Endothelial cell of umbilical vein (primary cell): ENCODE data around the gene MAPK11. TPM values are rescaled to one million over a fixed set of nuclear protein-coding genes. Genes with fewer than 3 reads are reported as not detected.

Source experiments
- BruUV-seq: library from RNA; stranded (reverse); fragments of 400-500 nt; replicated peaks from 2 replicates; lab custom pipeline; 2021; lab: Mats Ljungman, UMichigan
- CTCF ChIA-PET: fragments of 300-600, 350-600 bp; sonication (Branson Sonifier 250); formaldehyde crosslinking; loops from one replicate; lab custom pipeline; 2021; ENCODE audit warnings: antibody characterized with exemption, inconsistent platforms; lab: Charles Lee
- POLR2A ChIA-PET: fragments of 300-600, 350-600 bp; sonication (Branson Sonifier 250); formaldehyde crosslinking; loops from one replicate; lab custom pipeline; 2021; ENCODE audit warnings: antibody characterized with exemption, inconsistent platforms; lab: Charles Lee
- DNase-seq: peaks from one replicate; pipeline ENCODE4 v3.0.0-alpha.2; 2011; ENCODE audit warnings: low read depth, low spot score
- FAIRE-seq: peaks from 2 replicates; lab custom pipeline; 2011; peaks lifted over from hg19 to GRCh38; lab: Jason Lieb, UNC
- H2AFZ ChIP-seq: 2 replicates; pipeline ENCODE4 v1.6.0; 2012; ENCODE audit warnings: low read depth, low read length, control low read depth, inconsistent platforms
- H3K27ac ChIP-seq: 2 replicates; pipeline ENCODE4 v1.5.1; 2011; ENCODE audit warnings: low read depth, mild to moderate bottlenecking, control low read depth, low read length, moderate library complexity; ENCODE audit not compliant: insufficient read depth
- H3K27me3 ChIP-seq, 2 experiments: 2 replicates each; pipeline versions ENCODE4 v1.6.0 to v1.6.1; 2011; ENCODE audit warnings: low read length in 2 of 2, mixed read lengths in 1 of 2; ENCODE audit not compliant: control insufficient read depth in 2 of 2, insufficient read depth in 2 of 2
- H3K36me3 ChIP-seq, 2 experiments: 2 replicates in 1 of 2; 3 replicates in 1 of 2; pipeline ENCODE4 v1.5.1; 2011; ENCODE audit warnings: low read length in 2 of 2, mild to moderate bottlenecking in 1 of 2, moderate library complexity in 1 of 2; ENCODE audit not compliant: control insufficient read depth in 2 of 2, insufficient read depth in 2 of 2; ENCODE audit errors: extremely low read depth in 1 of 2
- H3K4me1 ChIP-seq: 3 replicates; pipeline ENCODE4 v1.5.1; 2011; ENCODE audit warnings: mild to moderate bottlenecking, low read length; ENCODE audit not compliant: control insufficient read depth, insufficient read depth; ENCODE audit errors: extremely low read depth
- H3K4me2 ChIP-seq: 2 replicates; pipeline ENCODE4 v1.6.1; 2011; ENCODE audit warnings: low read length, control low read depth, mixed read lengths; ENCODE audit not compliant: insufficient read depth
- H3K4me3 ChIP-seq, 3 experiments: fragments of 200-600 bp in 1 of 3; sonication (generic), shearing (Covaris generic) in 1 of 3; replicated peaks in 1 of 3; 2 replicates each; pipeline ENCODE4 v1.5.1; 2011 to 2016; ENCODE audit warnings: control low read depth in 3 of 3, low read length in 3 of 3, mild to moderate bottlenecking in 2 of 3, inconsistent platforms in 1 of 3, low read depth in 1 of 3, moderate library complexity in 1 of 3; ENCODE audit not compliant: insufficient read depth in 1 of 3
- H3K79me2 ChIP-seq: 2 replicates; pipeline ENCODE4 v1.6.0; 2012; ENCODE audit warnings: low read length, inconsistent platforms; ENCODE audit not compliant: control insufficient read depth, insufficient read depth
- H3K9ac ChIP-seq: replicated peaks from 2 replicates; pipeline ENCODE3; 2011; ENCODE audit warnings: low read length, control low read depth; ENCODE audit not compliant: insufficient read depth; ENCODE audit errors: extremely low read depth
- H3K9me1 ChIP-seq: replicated peaks from 3 replicates; pipeline ENCODE4 v1.6.0; 2011; ENCODE audit warnings: mild to moderate bottlenecking, low read length; ENCODE audit not compliant: control insufficient read depth, insufficient read depth; ENCODE audit errors: extremely low read depth
- H3K9me3 ChIP-seq: replicated peaks from 2 replicates; pipeline ENCODE4 v1.5.1; 2012; ENCODE audit warnings: low read length, inconsistent platforms; ENCODE audit not compliant: control insufficient read depth, insufficient read depth
- H4K20me1 ChIP-seq: replicated peaks from 2 replicates; pipeline ENCODE3; 2011; ENCODE audit warnings: mild to moderate bottlenecking, low read length; ENCODE audit not compliant: control insufficient read depth, insufficient read depth; ENCODE audit errors: extremely low read depth
- EZH2 ChIP-seq: IDR thresholded peaks from 2 replicates; pipeline ENCODE4 v1.6.1; 2012; ENCODE audit warnings: borderline replicate concordance, low read depth, mild to moderate bottlenecking, moderate library complexity, low read length, inconsistent platforms; ENCODE audit not compliant: severe bottlenecking
- FOS ChIP-seq: IDR thresholded peaks from 2 replicates; pipeline ENCODE4 v1.6.1; 2011; ENCODE audit warnings: mild to moderate bottlenecking, low read length, moderate library complexity, borderline replicate concordance; ENCODE audit not compliant: insufficient read depth
- GATA2 ChIP-seq: IDR thresholded peaks from 2 replicates; pipeline ENCODE4 v1.7.0; 2011; ENCODE audit warnings: low read depth, mild to moderate bottlenecking, moderate library complexity, mixed read lengths, low read length; ENCODE audit not compliant: insufficient read length, insufficient read depth
- JUN ChIP-seq: IDR thresholded peaks from 2 replicates; pipeline ENCODE4 v1.6.1; 2011; ENCODE audit warnings: borderline replicate concordance, low read depth; ENCODE audit not compliant: insufficient read length, insufficient read depth
- MYC ChIP-seq: IDR thresholded peaks from one replicate; pipeline ENCODE4 v1.6.1; 2011; ENCODE audit warnings: mild to moderate bottlenecking, low read depth, low read length
- POLR2A ChIP-seq: IDR thresholded peaks from 2 replicates; pipeline ENCODE4 v1.6.1; 2012; ENCODE audit warnings: low read depth, mild to moderate bottlenecking, control low read depth, low read length
- POLR2AphosphoS5 ChIP-seq: IDR thresholded peaks from 2 replicates; pipeline ENCODE4 v1.6.1; 2012; ENCODE audit warnings: low read depth, mild to moderate bottlenecking, control low read depth, low read length, moderate library complexity; ENCODE audit not compliant: insufficient read depth
- dilution Hi-C: fragments of 300-500 bp; cut with MboI; formaldehyde crosslinking; loops from one replicate; pipeline ENCODE4 v1.15.0; 2019; ENCODE audit warnings: low sequenced_read_pairs; ENCODE audit not compliant: extremely low pct_ligation_motif_present
- intact Hi-C: fragments of 100-400 bp; cut with micrococcal nuclease; formaldehyde crosslinking; loops from one replicate; pipeline ENCODE4 v1.10.0; 2022
- polyA plus RNA-seq, 4 experiments: library from polyadenylated mRNA; depleted of rRNA in 3 of 4; stranded (reverse) in 3 of 4; unstranded in 1 of 4; fragments of >200 nt; gene quantifications; 2 replicates each; pipeline versions ENCODE4 v1.2.1 to v1.2.3, GENCODE V29; 2011 to 2012; ENCODE audit warnings: missing spikeins in 1 of 4
- total RNA-seq: library from RNA; stranded (reverse); gene quantifications from 2 replicates; pipeline ENCODE4 v1.2.3, GENCODE V29; 2021
- TF ChIP-seq, protein P1 (sequence below): IDR thresholded peaks from 2 replicates; pipeline ENCODE4 v1.6.1; 2011; ENCODE audit not compliant: insufficient read depth, insufficient read length
- TF ChIP-seq, protein P2 (sequence below), 2 donors: IDR thresholded peaks; 1 replicate in 1 of 2; 2 replicates in 1 of 2; pipeline ENCODE4 v1.5.1; 2011; ENCODE audit warnings: low read length in 2 of 2, mild to moderate bottlenecking in 2 of 2, moderate library complexity in 2 of 2, control low read depth in 1 of 2, inconsistent platforms in 1 of 2, low read depth in 1 of 2; ENCODE audit not compliant: insufficient read depth in 1 of 2; ENCODE audit errors: extremely low read depth in 1 of 2

The MAPK11 gene
- total and polyA plus RNA-seq, 2 donors (not counting 3 experiments of a cell fraction or from before 2014, with no cell fraction given), result 22.8 to 26.3 TPM

DNA sequence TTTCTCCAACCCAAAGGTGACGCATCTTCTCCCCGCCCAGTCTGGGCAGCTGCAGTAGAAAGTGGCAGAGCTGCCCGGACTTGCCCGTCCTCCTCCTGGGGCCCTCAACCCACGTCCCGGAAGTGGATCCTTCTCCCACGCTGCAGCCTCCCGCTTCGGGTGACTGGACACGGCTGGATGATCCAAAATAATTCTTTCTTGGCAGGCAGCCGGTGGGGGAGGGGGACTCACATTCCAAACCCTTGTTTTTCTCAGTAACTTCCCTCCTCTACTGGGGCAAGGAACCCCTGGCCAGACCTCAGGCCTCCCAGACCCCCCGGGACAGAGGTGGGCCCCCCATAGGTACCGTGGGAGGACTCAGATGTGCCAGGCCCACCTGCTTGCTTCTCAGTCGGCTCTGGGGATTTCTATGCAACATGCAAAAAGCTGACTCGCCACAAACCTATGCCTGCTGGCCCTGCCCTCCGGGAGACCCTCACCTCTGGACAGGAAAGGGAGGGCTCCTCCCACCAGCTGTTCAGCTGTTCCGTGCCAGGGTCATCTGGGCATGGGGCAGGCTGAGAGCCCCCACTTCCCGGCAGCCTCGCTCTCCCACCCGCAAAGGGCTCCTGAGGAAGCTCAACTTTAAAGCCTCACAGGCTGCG is 35.9 kb upstream of the MAPK11 start:
- H3K4me3 ChIP-seq, result peak overlapping the region; percentile 50 to 95 (median 72)
- H2AFZ ChIP-seq, result no peak overlapping the region
- no peaks in the 10 kb centered on the region for H3K9me3 ChIP-seq
- intact Hi-C loops, result loop anchor here (1.0 to 5.0 kb wide), 3 partner anchors 13 to 36 kb away; partner anchors contain the start of genes MAPK11 and PPP6R2
- H3K36me3 ChIP-seq, result peaks cover 0 to 6% of the 10 kb centered on the region in 2 experiments
- peak overlapping the region; percentile 82 for H3K9ac ChIP-seq
- H3K79me2 ChIP-seq, result peaks cover 55% of the 10 kb centered on the region
- H3K9me1 ChIP-seq, result no peaks in the 10 kb centered on the region
- no peaks in the 10 kb centered on the region for H3K27me3 ChIP-seq
- peak overlapping the region; percentile 76 for H3K4me2 ChIP-seq
- BruUV-seq, result TSS peak; percentile 90
- H3K27ac ChIP-seq, result peak overlapping the region; percentile 79
- peak; percentile 83 for DNase-seq
- H4K20me1 ChIP-seq, result no peaks in the 10 kb centered on the region
- peaks cover 27% of the 10 kb centered on the region for H3K4me1 ChIP-seq
- dilution Hi-C loops, result no loop called here
- POLR2A ChIA-PET, result interaction anchor here (1.1 to 1.9 kb wide), 2 partner anchors 10 to 12 kb away, joined by 8 to 9 read pairs; no protein-coding TSS in a partner anchor
- FAIRE-seq, result peak; percentile 95
- CTCF ChIA-PET, result interaction anchor here (0.9 to 3.6 kb wide), 5 partner anchors 12 to 36 kb away, joined by 4 to 26 read pairs (median 14); no protein-coding TSS in a partner anchor
- TF ChIP-seq EZH2, result no peak
- TF ChIP-seq, protein P1, sequence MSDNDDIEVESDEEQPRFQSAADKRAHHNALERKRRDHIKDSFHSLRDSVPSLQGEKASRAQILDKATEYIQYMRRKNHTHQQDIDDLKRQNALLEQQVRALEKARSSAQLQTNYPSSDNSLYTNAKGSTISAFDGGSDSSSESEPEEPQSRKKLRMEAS, result no peak
- TF ChIP-seq POLR2A, result peak; percentile 53
- peak; percentile 63 for TF ChIP-seq POLR2AphosphoS5
- no peak for TF ChIP-seq GATA2
- TF ChIP-seq FOS, result no peak
- TF ChIP-seq, protein P2, sequence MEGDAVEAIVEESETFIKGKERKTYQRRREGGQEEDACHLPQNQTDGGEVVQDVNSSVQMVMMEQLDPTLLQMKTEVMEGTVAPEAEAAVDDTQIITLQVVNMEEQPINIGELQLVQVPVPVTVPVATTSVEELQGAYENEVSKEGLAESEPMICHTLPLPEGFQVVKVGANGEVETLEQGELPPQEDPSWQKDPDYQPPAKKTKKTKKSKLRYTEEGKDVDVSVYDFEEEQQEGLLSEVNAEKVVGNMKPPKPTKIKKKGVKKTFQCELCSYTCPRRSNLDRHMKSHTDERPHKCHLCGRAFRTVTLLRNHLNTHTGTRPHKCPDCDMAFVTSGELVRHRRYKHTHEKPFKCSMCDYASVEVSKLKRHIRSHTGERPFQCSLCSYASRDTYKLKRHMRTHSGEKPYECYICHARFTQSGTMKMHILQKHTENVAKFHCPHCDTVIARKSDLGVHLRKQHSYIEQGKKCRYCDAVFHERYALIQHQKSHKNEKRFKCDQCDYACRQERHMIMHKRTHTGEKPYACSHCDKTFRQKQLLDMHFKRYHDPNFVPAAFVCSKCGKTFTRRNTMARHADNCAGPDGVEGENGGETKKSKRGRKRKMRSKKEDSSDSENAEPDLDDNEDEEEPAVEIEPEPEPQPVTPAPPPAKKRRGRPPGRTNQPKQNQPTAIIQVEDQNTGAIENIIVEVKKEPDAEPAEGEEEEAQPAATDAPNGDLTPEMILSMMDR (IDR thresholded peaks at IDR 0.05; ENCODE audit: extremely low read depth in 1 of 2, insufficient read depth in 1 of 2, low read depth in 1 of 2, low read length in 2 of 2), result no peak
- no peak for TF ChIP-seq MYC
- peak; percentile 20 for TF ChIP-seq JUN
